A549 (cell line): ENCODE data around the gene SOX15. TPM values are rescaled to one million over a fixed set of nuclear protein-coding genes. Genes with fewer than 3 reads are reported as not detected.

Source experiments
- ATAC-seq, 2 experiments: fragments of 200-7000 bp in 1 of 2; fragments of >200 bp in 1 of 2; cut with Nextera tagmentation in 1 of 2; cut with Tn5 transposase in 1 of 2; 3 replicates each; pipeline versions ENCODE4 v1.8.0 to v1.9.1; 2018 to 2020; ENCODE audit warnings: mild to moderate bottlenecking in 1 of 2, moderate library complexity in 1 of 2
- CTCF ChIA-PET: fragments of 300-600 bp; sonication (Branson Sonifier 250); formaldehyde crosslinking; extraction: SDS; loops from one replicate; lab custom pipeline; 2021; ENCODE audit warnings: antibody characterized with exemption, inconsistent platforms; lab: Yijun Ruan, JAX
- POLR2A ChIA-PET: fragments of 350-600 bp; formaldehyde crosslinking; extraction: SDS; loops from one replicate; lab custom pipeline; 2021; ENCODE audit warnings: antibody characterized with exemption, inconsistent platforms; lab: Yijun Ruan, JAX
- DNase-seq, 2 experiments: peaks; one replicate each; pipeline versions ENCODE4 v3.0.0 to v3.0.0-alpha.2; 2011 to 2016; ENCODE audit warnings: low read depth in 1 of 2, low spot score in 1 of 2
- FAIRE-seq: peaks from 2 replicates; lab custom pipeline; 2011; peaks lifted over from hg19 to GRCh38; lab: Jason Lieb, UNC
- H3K27ac ChIP-seq, 2 experiments: fragments of >200 bp; sonication (Bioruptor Twin); formaldehyde crosslinking; 3 replicates each; pipeline ENCODE4 v1.5.1; 2016 to 2017
- H3K4me1 ChIP-seq: fragments of >200 bp; sonication (Bioruptor Twin); formaldehyde crosslinking; 3 replicates; pipeline ENCODE4 v1.6.1; 2016
- H3K4me2 ChIP-seq: fragments of >200 bp; sonication (Bioruptor Twin); formaldehyde crosslinking; 3 replicates; pipeline ENCODE4 v1.6.1; 2016
- H3K4me3 ChIP-seq: fragments of >200 bp; sonication (Bioruptor Twin); formaldehyde crosslinking; 3 replicates; pipeline ENCODE4 v1.5.1; 2016
- H3K9me3 ChIP-seq: fragments of >200 bp; sonication (Bioruptor Twin); formaldehyde crosslinking; 3 replicates; pipeline ENCODE4 v1.6.1; 2016
- ATOH8 ChIP-seq: fragments of 250-450 bp; sonication (Bioruptor Pico); IDR thresholded peaks from 2 replicates; pipeline ENCODE4 v1.5.0; 2020; ENCODE audit warnings: low read depth, mild to moderate bottlenecking, moderate library complexity
- CBX8 ChIP-seq: fragments of 200-600 bp; sonication (generic); IDR thresholded peaks from 2 replicates; pipeline ENCODE4 v1.6.1; 2016
- CEBPB ChIP-seq, 2 experiments: fragments of >200 bp in 1 of 2; sonication (Bioruptor Twin) in 1 of 2; formaldehyde crosslinking in 1 of 2; IDR thresholded peaks; 2 replicates each; pipeline ENCODE4 v1.6.1; 2012 to 2016
- CHD2 ChIP-seq: fragments of 150-350 bp; IDR thresholded peaks from 2 replicates; pipeline ENCODE4 v1.6.1; 2014; ENCODE audit warnings: low read length; ENCODE audit not compliant: partially characterized antibody
- EHF ChIP-seq: fragments of 250-450 bp; sonication (Bioruptor Pico); IDR thresholded peaks from 2 replicates; pipeline ENCODE4 v1.5.0; 2020; ENCODE audit warnings: mild to moderate bottlenecking
- EP300 ChIP-seq, 2 experiments: fragments of >200 bp; sonication (Bioruptor Twin); formaldehyde crosslinking; IDR thresholded peaks; 2 replicates in 1 of 2; 3 replicates in 1 of 2; pipeline ENCODE4 v1.6.1; 2016 to 2017
- ESRRA ChIP-seq: fragments of 150-350 bp; IDR thresholded peaks from 2 replicates; pipeline ENCODE4 v1.6.1; 2014; ENCODE audit warnings: mild to moderate bottlenecking, low read length, borderline replicate concordance
- FOSL2 ChIP-seq, 2 experiments: fragments of 450-650 bp in 1 of 2; fragments of >200 bp in 1 of 2; sonication (Bioruptor Twin) in 1 of 2; formaldehyde crosslinking; IDR thresholded peaks; 2 replicates each; pipeline versions ENCODE4 v1.5.0 to v1.6.1; 2016 to 2020; ENCODE audit warnings: mild to moderate bottlenecking in 1 of 2, moderate library complexity in 1 of 2
- GATA3 ChIP-seq: IDR thresholded peaks from 2 replicates; pipeline ENCODE4 v1.6.1; 2012; ENCODE audit warnings: borderline replicate concordance
- HES2 ChIP-seq: fragments of >200 bp; sonication (Bioruptor Twin); formaldehyde crosslinking; IDR thresholded peaks from 2 replicates; pipeline ENCODE4 v1.6.1; 2016
- HOXA7 ChIP-seq: fragments of 250-450 bp; sonication (Bioruptor Pico); IDR thresholded peaks from 2 replicates; pipeline ENCODE4 v1.5.0; 2020; ENCODE audit warnings: mild to moderate bottlenecking, moderate library complexity
- JUN ChIP-seq, 2 experiments: fragments of >200 bp; sonication (Bioruptor Twin); formaldehyde crosslinking; IDR thresholded peaks; 2 replicates in 1 of 2; 3 replicates in 1 of 2; pipeline ENCODE4 v1.6.1; 2016 to 2017
- MAFK ChIP-seq: fragments of 450-650 bp; IDR thresholded peaks from 2 replicates; pipeline ENCODE4 v1.6.1; 2014; ENCODE audit not compliant: partially characterized antibody
- MYC ChIP-seq: IDR thresholded peaks from 2 replicates; pipeline ENCODE4 v1.6.1; 2012; ENCODE audit warnings: mild to moderate bottlenecking, inconsistent platforms, low read length, improper control_type of control experiment, borderline replicate concordance
- POLR2A ChIP-seq: IDR thresholded peaks from 2 replicates; pipeline ENCODE4 v1.6.1; 2012; ENCODE audit warnings: mild to moderate bottlenecking, low read length
- POLR2AphosphoS2 ChIP-seq: conservative IDR thresholded peaks from 2 replicates; pipeline ENCODE4 v1.6.1; 2012; ENCODE audit warnings: low read length, improper control_type of control experiment, inconsistent platforms
- RARB ChIP-seq: fragments of 250-450 bp; sonication (Bioruptor Pico); IDR thresholded peaks from 2 replicates; pipeline ENCODE4 v1.8.0; 2021; ENCODE audit warnings: mild to moderate bottlenecking, moderate library complexity
- TFCP2L1 ChIP-seq: fragments of 250-450 bp; sonication (Bioruptor Pico); IDR thresholded peaks from 2 replicates; pipeline ENCODE4 v1.5.0; 2021; ENCODE audit warnings: mild to moderate bottlenecking
- TP53 ChIP-seq: fragments of 250-450 bp; sonication (Bioruptor Pico); IDR thresholded peaks from 2 replicates; pipeline ENCODE4 v1.5.0; 2021; ENCODE audit warnings: mild to moderate bottlenecking, moderate library complexity
- ZFP36 ChIP-seq: fragments of 450-650 bp; IDR thresholded peaks from 2 replicates; pipeline ENCODE4 v1.6.1; 2014; ENCODE audit warnings: borderline replicate concordance; ENCODE audit not compliant: partially characterized antibody
- ZSCAN20 ChIP-seq: fragments of 250-450 bp; sonication (Bioruptor Pico); IDR thresholded peaks from 2 replicates; pipeline ENCODE4 v1.8.0; 2022; ENCODE audit warnings: mild to moderate bottlenecking, moderate library complexity
- WGBS: methylation state at CpG from one replicate; pipeline ENCODE4 v1.1.6; 2017; ENCODE audit errors: missing lambda C conversion rate; 5-methylcytosine and 5-hydroxymethylcytosine counted together
- polyA plus RNA-seq, 4 experiments: library from polyadenylated mRNA; depleted of rRNA in 3 of 4; stranded (reverse); fragments of >200 nt; fragmentation: RNase III in 1 of 4; extraction: RNeasy Plus Mini Kit Qiagen cat#74134 plus additional on column Dnase treatment in 1 of 4; gene quantifications; 2 replicates in 3 of 4; 3 replicates in 1 of 4; pipeline ENCODE4 v1.2.3, GENCODE V29; 2011 to 2017
- TF ChIP-seq, protein P1 (sequence below): fragments of >200 bp; sonication (Bioruptor Twin); formaldehyde crosslinking; IDR thresholded peaks from 3 replicates; pipeline ENCODE4 v1.6.1; 2016
- TF ChIP-seq, protein P2 (sequence below): IDR thresholded peaks from 2 replicates; pipeline ENCODE4 v1.6.1; 2012
- TF ChIP-seq, protein P3 (sequence below): IDR thresholded peaks from 2 replicates; pipeline ENCODE4 v1.6.1; 2012; ENCODE audit warnings: low read depth, borderline replicate concordance

SOX15 gene
- polyA plus RNA-seq, 2 of the 4 experiments (the other 2 are of a cell fraction): 0.05 to 0.19 TPM

DNA sequence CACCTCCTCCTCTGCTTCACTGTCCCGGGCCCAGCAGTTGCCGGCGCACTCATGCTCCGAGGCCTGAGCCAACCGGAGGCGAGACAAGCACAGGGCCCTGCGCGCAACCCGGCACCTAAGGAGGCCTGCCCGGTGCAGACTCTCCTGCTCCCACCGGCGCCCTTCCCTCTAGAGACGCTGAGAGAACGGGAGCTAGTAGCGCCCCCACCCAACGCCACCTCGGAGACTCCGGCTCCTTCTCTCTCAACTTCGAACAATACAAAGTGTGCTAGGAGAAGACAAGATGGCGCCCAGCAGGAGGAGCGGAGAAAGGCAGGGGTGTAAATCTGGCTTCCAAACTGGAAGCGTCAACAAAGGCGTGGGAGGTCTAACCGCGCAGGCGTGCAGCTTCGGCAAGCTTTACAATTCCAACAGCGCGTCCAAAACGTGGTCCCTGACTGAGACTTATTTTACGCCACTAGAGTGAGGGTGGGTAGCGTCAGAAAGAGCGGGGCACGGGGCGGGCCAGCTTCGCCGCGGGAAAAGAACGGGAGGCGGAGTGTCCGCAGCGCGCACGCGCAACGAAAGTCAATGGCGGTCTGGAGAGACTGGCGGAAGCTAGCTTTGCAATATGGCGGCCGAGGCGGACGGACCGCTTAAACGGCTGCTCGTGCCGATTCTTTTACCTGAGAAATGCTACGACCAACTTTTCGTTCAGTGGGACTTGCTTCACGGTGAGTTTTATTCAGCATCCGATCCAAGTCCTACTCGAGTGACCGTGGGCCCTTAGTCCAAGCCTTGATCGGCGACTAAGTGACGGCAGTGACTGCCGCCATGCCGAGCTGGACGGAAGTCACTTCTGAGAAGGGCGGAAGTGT, 6.4 kb downstream of the SOX15 start, which contains the start of gene MPDU1 (continued):
- TF ChIP-seq, protein P1, sequence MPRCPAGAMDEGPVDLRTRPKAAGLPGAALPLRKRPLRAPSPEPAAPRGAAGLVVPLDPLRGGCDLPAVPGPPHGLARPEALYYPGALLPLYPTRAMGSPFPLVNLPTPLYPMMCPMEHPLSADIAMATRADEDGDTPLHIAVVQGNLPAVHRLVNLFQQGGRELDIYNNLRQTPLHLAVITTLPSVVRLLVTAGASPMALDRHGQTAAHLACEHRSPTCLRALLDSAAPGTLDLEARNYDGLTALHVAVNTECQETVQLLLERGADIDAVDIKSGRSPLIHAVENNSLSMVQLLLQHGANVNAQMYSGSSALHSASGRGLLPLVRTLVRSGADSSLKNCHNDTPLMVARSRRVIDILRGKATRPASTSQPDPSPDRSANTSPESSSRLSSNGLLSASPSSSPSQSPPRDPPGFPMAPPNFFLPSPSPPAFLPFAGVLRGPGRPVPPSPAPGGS: peak; percentile 80
- TF ChIP-seq MYC (peak; percentile 85), ATOH8 (CRISPR knock-in tag) (peak; percentile 97), POLR2A (peak; percentile 74), RARB (CRISPR knock-in tag) (peak; percentile 82; the same call in 1 of the 2 replicates), CHD2 (no peak), ZSCAN20 (CRISPR knock-in tag) (peak; percentile 91), TP53 (CRISPR knock-in tag) (peak; percentile 97), HES2 (no peak), JUN (IDR thresholded peaks at IDR 0.05) (peak; percentile 95 to 97), MAFK (no peak)
- TF ChIP-seq, all 56 proteins: peak for 28

DNA sequence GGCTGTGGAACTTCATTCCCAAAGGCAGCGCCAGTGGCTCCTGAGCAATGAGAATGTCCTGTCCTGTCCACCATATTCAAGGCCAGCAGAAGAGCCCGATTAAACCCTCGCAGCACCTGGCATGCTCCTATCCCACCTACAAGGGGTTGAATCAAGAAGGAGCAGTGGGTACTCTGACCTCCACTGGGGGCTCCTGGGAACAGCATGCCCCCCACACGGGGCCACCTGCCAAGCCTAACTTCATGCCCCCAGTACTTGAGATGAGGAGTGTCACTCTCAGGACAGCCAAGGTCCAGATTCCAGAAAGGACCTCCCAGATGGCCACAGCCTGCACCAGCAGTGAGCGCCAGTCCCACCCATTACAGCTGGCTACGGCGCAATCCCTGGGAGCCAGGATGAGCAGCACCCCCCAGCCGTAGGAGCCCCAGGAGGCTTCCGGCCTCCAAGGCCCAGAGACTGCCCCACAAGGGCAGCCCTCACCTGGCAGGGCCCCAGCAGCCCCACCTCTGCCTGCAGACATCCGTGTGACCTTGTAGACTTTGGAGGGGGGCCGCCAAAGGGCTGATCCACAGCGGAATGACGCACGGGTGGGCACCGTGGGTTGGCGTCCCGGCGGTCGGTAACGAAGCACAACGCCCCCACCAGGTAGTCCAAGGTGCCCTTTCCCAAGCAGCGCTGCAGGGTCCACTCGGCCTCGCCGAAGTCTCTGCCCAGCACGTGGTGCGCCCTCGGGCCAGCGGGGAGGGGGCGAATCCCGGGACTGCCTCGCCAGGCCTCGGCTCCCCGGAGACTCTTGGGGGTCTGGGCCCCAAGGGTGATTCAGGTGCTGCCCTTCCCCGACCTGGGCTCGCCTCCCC, 7.3 kb downstream of the SOX15 start:
- Histone ChIP-seq H3K4me1 (peaks cover 56% of the 10 kb centered on the region), H3K9me3 (no peaks in the 10 kb centered on the region), H3K4me3 (peak overlapping the region; percentile 66), H3K4me2 (peak overlapping the region; percentile 84), H3K27ac (peak overlapping the region; percentile 91 to 96)
- POLR2A ChIA-PET: interaction anchor here (1.3 to 5.0 kb wide), 4 partner anchors 10 to 105 kb away, joined by 5 to 97 read pairs (median 24); partner anchors contain the start of genes FXR2, TP53 and WRAP53
- TF ChIP-seq TFCP2L1 (CRISPR knock-in tag) (no peak), HES2 (no peak), CHD2 (no peak), CBX8 (no peak), TP53 (CRISPR knock-in tag) (no peak), POLR2AphosphoS2 (no peak), ESRRA (no peak), HOXA7 (CRISPR knock-in tag) (no peak), EHF (CRISPR knock-in tag) (no peak), MAFK (no peak), CEBPB (IDR thresholded peaks at IDR 0.05) (no peak), FOSL2 (IDR thresholded peaks at IDR 0.05) (no peak), FOSL2 (CRISPR knock-in tag; IDR thresholded peaks at IDR 0.05) (no peak), POLR2A (no peak), EP300 (IDR thresholded peaks at IDR 0.05) (no peak), GATA3 (no peak), ZFP36 (no peak)
- TF ChIP-seq, protein P2, sequence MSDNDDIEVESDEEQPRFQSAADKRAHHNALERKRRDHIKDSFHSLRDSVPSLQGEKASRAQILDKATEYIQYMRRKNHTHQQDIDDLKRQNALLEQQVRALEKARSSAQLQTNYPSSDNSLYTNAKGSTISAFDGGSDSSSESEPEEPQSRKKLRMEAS: no peak
- TF ChIP-seq, protein P3, sequence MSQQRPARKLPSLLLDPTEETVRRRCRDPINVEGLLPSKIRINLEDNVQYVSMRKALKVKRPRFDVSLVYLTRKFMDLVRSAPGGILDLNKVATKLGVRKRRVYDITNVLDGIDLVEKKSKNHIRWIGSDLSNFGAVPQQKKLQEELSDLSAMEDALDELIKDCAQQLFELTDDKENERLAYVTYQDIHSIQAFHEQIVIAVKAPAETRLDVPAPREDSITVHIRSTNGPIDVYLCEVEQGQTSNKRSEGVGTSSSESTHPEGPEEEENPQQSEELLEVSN: no peak
- DNase-seq (no peak), FAIRE-seq (no peak), ATAC-seq (no peak)
- 92% methylated on average over 31 of the region's 36 CpGs for WGBS
- CTCF ChIA-PET: interaction anchor here (1.0 to 12.1 kb wide), 7 partner anchors 8 to 268 kb away, joined by 3 to 184 read pairs (median 6); partner anchors contain the start of genes SAT2, SENP3, TP53 and WRAP53
